Prostate gland (tissue), 2 donors: ENCODE measurements around the gene SMPX.

Source experiments
- CTCF ChIP-seq, 4 experiments: fragments of 200-600 bp in 2 of 4; fragments of 450-650 bp in 2 of 4; sonication (generic) in 2 of 4; IDR thresholded peaks; 1 replicate in 3 of 4; 2 replicates in 1 of 4; pipeline ENCODE4 v1.5.1; 2016 to 2019; ENCODE audit warnings: antibody characterized with exemption in 4 of 4, mild to moderate bottlenecking in 2 of 4, moderate library complexity in 2 of 4
- POLR2A ChIP-seq: fragments of 450-650 bp; IDR thresholded peaks from one replicate; pipeline ENCODE4 v1.6.1; 2016; ENCODE audit warnings: antibody characterized with exemption, mild to moderate bottlenecking
- POLR2AphosphoS5 ChIP-seq: sonication (generic); formaldehyde crosslinking; IDR thresholded peaks from one replicate; pipeline ENCODE4 v1.6.1; 2017; ENCODE audit warnings: antibody characterized with exemption

GRCh38 chrX:21666252-21666651 is 91.7 kb downstream of the SMPX start:
- TF ChIP-seq POLR2A = no peak
- no peak for TF ChIP-seq CTCF (IDR thresholded peaks at IDR 0.05)
- no peak for TF ChIP-seq POLR2AphosphoS5
